DOHH2 (cell line): ENCODE results near the gene CCDC69.

Source experiments
- H3F3A ChIP-seq: fragments of 200-600 bp; sonication (generic), shearing (Covaris generic); 2 replicates; pipeline ENCODE4 v1.6.0; 2016; ENCODE audit warnings: antibody characterized with exemption, mild to moderate bottlenecking; ENCODE audit not compliant: control insufficient read depth, insufficient read depth
- H3K27ac ChIP-seq: fragments of 200-600 bp; sonication (generic); 2 replicates; pipeline ENCODE4 v1.5.1; 2014; ENCODE audit warnings: low read depth, mild to moderate bottlenecking, low read length, moderate library complexity
- H3K27me3 ChIP-seq: fragments of 200-600 bp; sonication (generic); 2 replicates; pipeline ENCODE4 v1.6.1; 2014; ENCODE audit warnings: mild to moderate bottlenecking, low read length, mixed read lengths; ENCODE audit not compliant: control insufficient read depth
- H3K36me3 ChIP-seq: fragments of 200-600 bp; sonication (generic); 2 replicates; pipeline ENCODE4 v1.6.1; 2014; ENCODE audit warnings: mild to moderate bottlenecking, low read length, moderate library complexity, mixed read lengths; ENCODE audit not compliant: control insufficient read depth
- H3K4me1 ChIP-seq: fragments of 200-600 bp; sonication (generic); 2 replicates; pipeline ENCODE4 v1.6.1; 2014; ENCODE audit warnings: mild to moderate bottlenecking, low read length, mixed read lengths; ENCODE audit not compliant: control insufficient read depth
- H3K4me2 ChIP-seq: fragments of 200-600 bp; sonication (generic); 2 replicates; pipeline ENCODE4 v1.6.0; 2014; ENCODE audit warnings: mild to moderate bottlenecking, low read length, moderate library complexity
- H3K4me3 ChIP-seq: fragments of 200-600 bp; sonication (generic); 2 replicates; pipeline ENCODE4 v1.5.1; 2014; ENCODE audit warnings: mild to moderate bottlenecking, low read length, mixed read lengths
- H3K79me2 ChIP-seq: fragments of 200-600 bp; sonication (generic); 2 replicates; pipeline ENCODE4 v1.6.1; 2014; ENCODE audit warnings: mild to moderate bottlenecking, low read length, mixed read lengths; ENCODE audit not compliant: control insufficient read depth
- H3K9me2 ChIP-seq: fragments of 200-600 bp; sonication (generic); replicated peaks from 2 replicates; pipeline ENCODE4 v1.6.1; 2014; ENCODE audit warnings: mild to moderate bottlenecking, low read length, mixed read lengths; ENCODE audit not compliant: control insufficient read depth
- H3K9me3 ChIP-seq: fragments of 200-600 bp; sonication (generic); 2 replicates; pipeline ENCODE4 v1.6.1; 2014; ENCODE audit warnings: antibody characterized with exemption, low read length, mixed read lengths; ENCODE audit not compliant: control insufficient read depth, insufficient read depth
- H4K20me1 ChIP-seq: fragments of 200-600 bp; sonication (generic); 2 replicates; pipeline ENCODE4 v1.6.0; 2014; ENCODE audit warnings: low read depth, mild to moderate bottlenecking, antibody characterized with exemption, low read length, moderate library complexity; ENCODE audit not compliant: control insufficient read depth, insufficient read depth
- EZH2phosphoT487 ChIP-seq: fragments of 200-600 bp; sonication (generic); IDR thresholded peaks from 2 replicates; pipeline ENCODE4 v1.6.1; 2017; ENCODE audit warnings: borderline replicate concordance, mild to moderate bottlenecking, antibody characterized with exemption, low read length, moderate library complexity, mixed read lengths
- TF ChIP-seq, protein P1 (sequence below): fragments of 200-600 bp; sonication (generic); IDR thresholded peaks from one replicate; pipeline ENCODE4 v1.5.1; 2014; ENCODE audit warnings: antibody characterized with exemption, mild to moderate bottlenecking, low read depth, low read length; ENCODE audit not compliant: poor library complexity, severe bottlenecking

The CCDC69 gene

DNA sequence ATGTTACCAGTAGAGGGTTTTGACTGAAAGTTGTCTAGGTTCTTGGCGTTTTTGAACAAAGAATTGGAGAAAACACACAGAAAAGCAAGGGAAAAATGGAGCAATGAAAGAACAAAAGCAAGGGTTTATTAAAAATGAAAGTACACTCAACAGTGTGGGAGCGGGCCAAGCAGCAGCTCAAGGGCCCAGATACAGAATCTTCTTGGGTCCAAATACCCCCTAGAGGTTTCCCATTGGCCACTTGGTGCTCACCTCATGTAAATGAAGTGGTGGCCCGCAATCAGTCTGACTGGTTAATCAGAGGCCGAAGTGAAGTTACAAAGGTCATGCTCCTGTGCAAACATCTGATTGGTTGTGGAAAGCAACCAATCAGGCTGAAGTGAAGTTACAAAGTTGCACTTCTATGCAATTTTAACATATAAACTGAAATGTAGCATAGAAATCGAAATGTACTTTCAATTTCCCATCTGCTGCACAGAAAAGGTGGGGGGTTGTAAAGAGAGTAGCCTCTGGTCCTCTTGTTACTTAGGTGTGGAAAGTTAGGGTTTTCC is 27.2 kb upstream of the CCDC69 start:
- peaks cover 31% of the 10 kb centered on the region for H3K79me2 ChIP-seq
- H3K36me3 ChIP-seq, result peaks cover 8% of the 10 kb centered on the region
- TF ChIP-seq, protein P1, sequence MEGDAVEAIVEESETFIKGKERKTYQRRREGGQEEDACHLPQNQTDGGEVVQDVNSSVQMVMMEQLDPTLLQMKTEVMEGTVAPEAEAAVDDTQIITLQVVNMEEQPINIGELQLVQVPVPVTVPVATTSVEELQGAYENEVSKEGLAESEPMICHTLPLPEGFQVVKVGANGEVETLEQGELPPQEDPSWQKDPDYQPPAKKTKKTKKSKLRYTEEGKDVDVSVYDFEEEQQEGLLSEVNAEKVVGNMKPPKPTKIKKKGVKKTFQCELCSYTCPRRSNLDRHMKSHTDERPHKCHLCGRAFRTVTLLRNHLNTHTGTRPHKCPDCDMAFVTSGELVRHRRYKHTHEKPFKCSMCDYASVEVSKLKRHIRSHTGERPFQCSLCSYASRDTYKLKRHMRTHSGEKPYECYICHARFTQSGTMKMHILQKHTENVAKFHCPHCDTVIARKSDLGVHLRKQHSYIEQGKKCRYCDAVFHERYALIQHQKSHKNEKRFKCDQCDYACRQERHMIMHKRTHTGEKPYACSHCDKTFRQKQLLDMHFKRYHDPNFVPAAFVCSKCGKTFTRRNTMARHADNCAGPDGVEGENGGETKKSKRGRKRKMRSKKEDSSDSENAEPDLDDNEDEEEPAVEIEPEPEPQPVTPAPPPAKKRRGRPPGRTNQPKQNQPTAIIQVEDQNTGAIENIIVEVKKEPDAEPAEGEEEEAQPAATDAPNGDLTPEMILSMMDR, result no peak
- no peak for TF ChIP-seq EZH2phosphoT487
- H3K4me1 ChIP-seq, result peaks cover 41% of the 10 kb centered on the region
- 0 out of 2 replicates have a peak, but pooled peaks cover 7% of the 10 kb centered on the region for H3F3A ChIP-seq
- no peak overlapping the region for H3K27ac ChIP-seq
- H3K4me2 ChIP-seq, result peak overlapping the region; percentile 67
- no peaks in the 10 kb centered on the region for H3K27me3 ChIP-seq
- no peaks in the 10 kb centered on the region for H4K20me1 ChIP-seq
- no peak overlapping the region for H3K4me3 ChIP-seq
- no peaks in the 10 kb centered on the region for H3K9me2 ChIP-seq
- no peaks in the 10 kb centered on the region for H3K9me3 ChIP-seq

DNA sequence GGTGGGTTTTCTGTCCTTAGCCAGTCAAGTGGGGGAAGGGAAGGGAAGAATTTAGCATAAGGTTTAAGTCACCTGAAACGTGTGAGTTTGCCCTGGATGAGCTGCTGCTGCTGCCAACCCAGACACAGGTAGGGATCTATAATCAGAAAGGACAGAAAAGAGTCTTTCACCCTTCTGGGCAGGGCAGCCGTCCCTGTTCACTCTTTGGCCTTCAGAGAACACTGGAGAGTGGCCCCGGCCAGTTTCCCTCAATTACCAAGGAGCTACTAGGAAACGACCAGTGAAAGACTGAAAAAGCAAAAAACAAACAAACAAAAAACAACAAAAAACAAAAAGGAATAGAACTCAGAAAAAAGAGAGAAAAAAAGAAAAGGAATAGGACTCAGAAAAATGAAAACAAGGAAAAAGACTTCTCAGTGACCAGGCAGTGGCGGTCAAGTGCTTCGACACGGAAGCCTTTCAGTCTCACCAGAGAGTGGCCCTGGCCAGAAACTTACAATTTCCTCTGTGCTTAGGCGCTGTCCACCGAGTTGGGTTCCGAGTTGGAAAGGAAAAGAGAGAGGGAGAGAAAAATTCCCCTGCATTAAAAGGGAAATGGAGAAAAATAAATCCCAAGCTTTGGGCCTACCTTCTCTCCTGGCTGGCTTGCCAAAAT is 26.6 kb upstream of the CCDC69 start:
- H3F3A ChIP-seq, result 0 out of 2 replicates have a peak, but pooled peaks cover 4% of the 10 kb centered on the region
- no peak for TF ChIP-seq EZH2phosphoT487
- TF ChIP-seq, protein P1, result no peak
- no peaks in the 10 kb centered on the region for H3K9me3 ChIP-seq
- peaks cover 35% of the 10 kb centered on the region for H3K4me1 ChIP-seq
- no peaks in the 10 kb centered on the region for H4K20me1 ChIP-seq
- peaks cover 25% of the 10 kb centered on the region for H3K79me2 ChIP-seq
- H3K4me2 ChIP-seq, result no peak overlapping the region; the same call in 1 of the 2 replicates
- no peak overlapping the region for H3K4me3 ChIP-seq
- no peaks in the 10 kb centered on the region for H3K9me2 ChIP-seq
- peaks cover 6% of the 10 kb centered on the region for H3K36me3 ChIP-seq
- H3K27me3 ChIP-seq, result no peaks in the 10 kb centered on the region
- H3K27ac ChIP-seq, result no peak overlapping the region

DNA sequence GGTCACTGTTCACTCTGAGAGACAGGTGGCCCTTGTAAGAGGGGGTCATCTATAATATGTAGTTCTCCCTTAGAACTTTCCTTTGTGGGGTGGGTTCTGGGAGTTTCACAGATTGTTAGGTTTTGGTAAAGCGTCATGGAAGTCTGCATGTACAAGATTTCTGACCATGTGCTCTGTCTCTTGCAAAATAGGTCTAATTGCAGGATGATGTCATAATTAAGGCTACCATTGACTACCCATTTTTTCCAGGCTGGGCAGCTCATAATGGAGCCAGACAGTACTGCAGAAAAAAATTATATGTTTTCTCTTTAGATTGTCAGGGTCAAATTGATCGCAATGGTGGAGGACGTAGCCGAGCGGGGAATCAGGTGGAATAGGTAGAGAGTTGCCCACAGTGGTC is 25.4 kb upstream of the CCDC69 start:
- no peaks in the 10 kb centered on the region for H4K20me1 ChIP-seq
- H3K4me1 ChIP-seq, result peaks cover 23% of the 10 kb centered on the region
- H3K36me3 ChIP-seq, result no peaks in the 10 kb centered on the region
- no peak for TF ChIP-seq EZH2phosphoT487
- TF ChIP-seq, protein P1, result no peak
- H3K9me3 ChIP-seq, result no peaks in the 10 kb centered on the region
- H3F3A ChIP-seq, result no peaks in the 10 kb centered on the region
- peaks cover 13% of the 10 kb centered on the region for H3K79me2 ChIP-seq
- H3K4me2 ChIP-seq, result no peak overlapping the region
- no peaks in the 10 kb centered on the region for H3K27me3 ChIP-seq
- no peak overlapping the region for H3K4me3 ChIP-seq
- H3K9me2 ChIP-seq, result no peaks in the 10 kb centered on the region
- H3K27ac ChIP-seq, result no peak overlapping the region
